IgD-negative memory B cell (primary cell): Measurements from ENCODE around the gene FXYD6. TPM values are rescaled to one million over a fixed set of nuclear protein-coding genes. Genes with fewer than 3 reads are reported as not detected.

Experiments
- H3K27ac Mint-ChIP-seq, 3 donors: one replicate each; pipeline ENCODE4 v1.8.0; 2020 to 2022; ENCODE audit warnings: mild to moderate bottlenecking in 3 of 3, mixed read lengths in 3 of 3, moderate library complexity in 1 of 3
- H3K27me3 Mint-ChIP-seq: one replicate; pipeline ENCODE4 v1.8.0; 2021; ENCODE audit warnings: mixed read lengths
- H3K36me3 Mint-ChIP-seq: one replicate; pipeline ENCODE4 v1.8.0; 2020; ENCODE audit warnings: mild to moderate bottlenecking, mixed read lengths
- H3K4me1 Mint-ChIP-seq, 3 donors: one replicate each; pipeline ENCODE4 v1.8.0; 2020 to 2022; ENCODE audit warnings: mixed read lengths in 3 of 3, mild to moderate bottlenecking in 1 of 3
- H3K4me3 Mint-ChIP-seq, 4 donors: one replicate each; pipeline ENCODE4 v1.8.0; 2020 to 2022; ENCODE audit warnings: mild to moderate bottlenecking in 4 of 4, mixed read lengths in 4 of 4, moderate library complexity in 3 of 4
- H3K9me3 Mint-ChIP-seq, 3 donors: one replicate each; pipeline ENCODE4 v1.8.0; 2020 to 2021; ENCODE audit warnings: mixed read lengths in 3 of 3, mild to moderate bottlenecking in 1 of 3
- polyA plus RNA-seq: library from polyadenylated mRNA; unstranded; fragments of 300-500 nt; fragmentation: Illumina TruSeq; gene quantifications from one replicate; pipeline ENCODE4 v1.2.3, GENCODE V29; 2021

Gene FXYD6
- polyA plus RNA-seq, 1 donor from 2014 or later, result not detected

DNA sequence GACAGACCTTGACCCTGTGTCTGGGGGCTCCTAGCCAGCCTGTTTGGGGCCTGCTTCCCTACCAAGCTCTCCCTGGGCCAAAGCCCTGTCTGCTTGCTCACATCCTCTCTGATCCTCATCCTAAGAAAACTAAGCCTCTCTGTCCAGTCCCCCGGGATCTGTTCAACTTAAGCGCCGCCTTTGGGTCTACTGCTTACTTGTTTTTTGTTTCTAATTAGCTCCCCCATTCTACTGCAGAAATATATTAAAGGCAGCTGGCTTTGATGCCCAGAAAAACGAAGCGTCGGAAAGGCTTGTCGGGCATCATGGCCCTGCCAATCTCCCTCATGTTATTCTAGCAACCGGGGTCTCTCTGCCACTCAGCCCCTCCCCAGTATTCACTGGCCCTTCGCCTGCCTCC lies 82.9 kb downstream of the FXYD6 start:
- no peaks in the 10 kb centered on the region for H3K36me3 Mint-ChIP-seq
- H3K4me1 Mint-ChIP-seq, result peaks cover 5 to 9% (median 6%) of the 10 kb centered on the region in 3 donors
- no peak overlapping the region for H3K4me3 Mint-ChIP-seq
- H3K9me3 Mint-ChIP-seq, result peaks cover 0 to under 1% (median 0%) of the 10 kb centered on the region in 3 donors
- H3K27me3 Mint-ChIP-seq, result peaks cover 46% of the 10 kb centered on the region
- no peak overlapping the region for H3K27ac Mint-ChIP-seq

DNA sequence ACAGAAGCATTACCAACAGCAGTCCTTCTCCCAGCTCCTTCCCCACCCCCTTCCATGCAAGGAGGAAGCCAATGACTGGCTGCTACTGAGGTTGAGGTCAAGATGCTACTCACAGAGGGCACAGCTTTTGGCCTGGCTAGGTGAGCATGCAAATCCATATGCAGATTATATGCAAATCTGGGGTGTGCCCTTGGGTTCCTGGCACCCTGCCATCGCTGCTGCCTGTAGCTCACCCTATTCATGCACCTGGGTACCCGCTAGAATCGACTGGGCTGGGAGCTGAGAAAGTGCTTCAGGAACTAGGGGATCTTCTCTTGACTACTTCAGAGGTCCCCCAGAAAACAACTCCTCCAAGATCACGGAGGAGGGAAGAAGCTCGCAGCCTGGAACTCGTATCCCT lies 83.5 kb downstream of the FXYD6 start:
- peaks cover 5 to 9% (median 6%) of the 10 kb centered on the region in 3 donors for H3K4me1 Mint-ChIP-seq
- peaks cover 0 to 2% (median 0%) of the 10 kb centered on the region in 3 donors for H3K9me3 Mint-ChIP-seq
- H3K27ac Mint-ChIP-seq, result no peak overlapping the region
- H3K27me3 Mint-ChIP-seq, result peaks cover 46% of the 10 kb centered on the region
- H3K4me3 Mint-ChIP-seq, result no peak overlapping the region
- no peaks in the 10 kb centered on the region for H3K36me3 Mint-ChIP-seq

DNA sequence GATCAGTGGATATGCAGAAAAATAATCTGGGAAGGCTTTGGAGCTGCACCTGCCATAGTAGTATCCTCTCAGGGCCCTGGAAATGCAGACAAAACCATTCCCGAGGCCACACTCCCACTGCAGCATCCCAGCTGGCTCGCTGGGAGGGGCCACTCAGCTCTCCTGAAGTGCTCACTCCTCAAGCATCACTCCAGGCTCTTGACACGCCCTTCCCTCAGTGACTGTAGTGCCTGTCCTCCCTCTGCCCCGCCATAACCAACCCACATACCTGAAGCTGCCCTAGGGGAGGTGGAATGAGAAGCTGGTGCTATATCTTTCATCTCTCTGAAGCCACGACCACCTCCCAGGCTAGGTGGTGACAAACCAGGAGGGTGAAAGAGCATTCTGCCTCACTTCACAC lies 84.2 kb downstream of the FXYD6 start:
- Mint-ChIP-seq H3K27me3 (peaks cover 44% of the 10 kb centered on the region), H3K27ac (peak overlapping the region in 1 of 3 donors; percentile 60), H3K4me3 (no peak overlapping the region), H3K4me1 (peaks cover 2 to 4% (median 2%) of the 10 kb centered on the region in 3 donors), H3K9me3 (peaks cover 0 to 2% (median 0%) of the 10 kb centered on the region in 3 donors), H3K36me3 (no peaks in the 10 kb centered on the region)

DNA sequence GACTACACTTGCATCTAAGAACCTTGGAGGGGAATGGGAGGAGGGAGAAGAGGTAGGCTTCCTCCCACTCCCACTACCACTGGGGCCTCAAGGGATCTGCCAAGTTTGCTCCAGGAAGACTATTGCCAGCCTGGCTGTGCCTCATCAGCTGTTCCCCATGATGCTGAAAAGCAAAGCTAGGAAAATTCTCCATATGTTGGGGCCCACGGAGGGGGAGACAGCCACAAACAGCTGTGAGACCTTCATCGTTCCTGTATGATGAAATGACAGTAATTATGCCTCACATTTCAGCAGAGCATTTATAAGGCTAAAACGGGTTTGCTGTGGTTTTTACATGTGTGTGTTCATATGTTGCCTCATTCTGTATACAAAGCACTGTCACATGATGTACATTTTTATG lies 86.2 kb downstream of the FXYD6 start:
- Mint-ChIP-seq H3K9me3 (peaks cover 0 to 2% (median 0%) of the 10 kb centered on the region in 3 donors), H3K4me3 (no peak overlapping the region), H3K27me3 (peaks cover 43% of the 10 kb centered on the region), H3K36me3 (no peaks in the 10 kb centered on the region), H3K4me1 (peaks cover 0 to 4% (median 2%) of the 10 kb centered on the region in 3 donors), H3K27ac (no peak overlapping the region)

DNA sequence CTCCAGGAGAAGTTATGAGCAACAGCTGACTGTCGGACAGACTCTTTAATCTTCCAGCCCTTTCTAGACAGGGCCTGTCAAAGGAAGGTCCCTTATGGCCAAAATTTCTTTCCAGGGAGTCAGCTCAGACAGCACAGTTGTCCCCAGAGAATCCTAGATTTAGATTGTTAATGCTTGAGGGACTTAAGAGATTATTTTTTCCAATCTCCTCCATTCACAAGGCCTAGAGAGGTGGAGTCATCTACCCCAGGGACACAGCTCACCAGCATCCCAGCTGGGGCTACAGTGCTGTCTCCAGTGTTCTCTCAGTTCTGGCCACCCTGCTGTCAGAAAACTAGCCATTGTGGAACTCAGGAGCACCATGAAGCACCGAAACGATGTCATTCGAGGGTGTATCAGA lies 87.2 kb downstream of the FXYD6 start:
- no peak overlapping the region for H3K27ac Mint-ChIP-seq
- H3K4me3 Mint-ChIP-seq, result no peak overlapping the region
- H3K36me3 Mint-ChIP-seq, result no peaks in the 10 kb centered on the region
- peaks cover 0 to 2% (median 0%) of the 10 kb centered on the region in 3 donors for H3K9me3 Mint-ChIP-seq
- H3K4me1 Mint-ChIP-seq, result peaks cover 0 to 2% (median 0%) of the 10 kb centered on the region in 3 donors
- peaks cover 35% of the 10 kb centered on the region for H3K27me3 Mint-ChIP-seq

Other genes with a start within 250 kb of the FXYD6 start
- gene DSCAML1, start 79.4 kb downstream of the FXYD6 start, polyA plus RNA-seq, result not detected
- gene FXYD2, start 51.9 kb downstream of the FXYD6 start, polyA plus RNA-seq, result not detected
- gene TMPRSS13, start 52.7 kb upstream of the FXYD6 start, polyA plus RNA-seq, result 0.35 TPM
- 97.1 TPM for gene IL10RA, start 109.7 kb upstream of the FXYD6 start, polyA plus RNA-seq
- gene TMPRSS4, start 200.4 kb upstream of the FXYD6 start, polyA plus RNA-seq, result not detected
- gene SMIM35, start 210.3 kb upstream of the FXYD6 start, polyA plus RNA-seq, result 0.38 TPM